WTC11 (cell line): Measurements from ENCODE around the gene LDB2. TPM values are rescaled to one million over a fixed set of nuclear protein-coding genes. Genes with fewer than 3 reads are reported as not detected.
A peak's percentile ranks its signal among the peaks of the same experiment; 100 is the strongest.

ENCODE experiments used
- ATAC-seq: fragments of 200-7000 bp; cut with Tn5 transposase; 2 replicates; pipeline ENCODE4 v1.10.0; 2021; ENCODE audit warnings: mild to moderate bottlenecking, moderate library complexity
- CTCF ChIA-PET: fragments of 300-600 bp; sonication (Branson Sonifier 250); formaldehyde crosslinking; loops from one replicate; lab custom pipeline; 2021; ENCODE audit warnings: antibody characterized with exemption; lab: Charles Lee
- POLR2A ChIA-PET: fragments of 350-600 bp; sonication (Branson Sonifier 250); formaldehyde crosslinking; loops from one replicate; lab custom pipeline; 2021; ENCODE audit warnings: antibody characterized with exemption; lab: Charles Lee
- DNase-seq: peaks from one replicate; pipeline ENCODE4 v3.0.0; 2021; ENCODE audit warnings: low spot score
- H3K27ac Mint-ChIP-seq: 2 replicates; pipeline ENCODE4 v1.8.0; 2021; ENCODE audit warnings: mixed read lengths
- H3K27me3 Mint-ChIP-seq: 2 replicates; pipeline ENCODE4 v1.8.0; 2021; ENCODE audit warnings: low read depth, mild to moderate bottlenecking, moderate library complexity, mixed read lengths
- H3K36me3 Mint-ChIP-seq: 2 replicates; pipeline ENCODE4 v1.8.0; 2021; ENCODE audit warnings: mixed read lengths
- H3K4me1 Mint-ChIP-seq: 2 replicates; pipeline ENCODE4 v1.8.0; 2022; ENCODE audit warnings: mixed read lengths
- H3K4me3 Mint-ChIP-seq: 2 replicates; pipeline ENCODE4 v1.8.0; 2021; ENCODE audit warnings: mild to moderate bottlenecking, moderate library complexity, mixed read lengths
- H3K9me3 Mint-ChIP-seq: 2 replicates; pipeline ENCODE4 v1.8.0; 2021; ENCODE audit warnings: mixed read lengths
- E2F1 ChIP-seq: sonication (generic); formaldehyde crosslinking; IDR thresholded peaks from 2 replicates; pipeline ENCODE4 v1.8.0; 2022; ENCODE audit warnings: mild to moderate bottlenecking, missing genetic modification reagents
- ETV6 ChIP-seq: sonication (generic); formaldehyde crosslinking; IDR thresholded peaks from 2 replicates; pipeline ENCODE4 v1.8.1; 2022; ENCODE audit warnings: mild to moderate bottlenecking, missing genetic modification reagents
- FOXJ3 ChIP-seq: sonication (generic); formaldehyde crosslinking; IDR thresholded peaks from 2 replicates; pipeline ENCODE4 v1.9.0; 2021; ENCODE audit warnings: missing genetic modification reagents, mild to moderate bottlenecking, borderline replicate concordance
- FOXP4 ChIP-seq: sonication (generic); formaldehyde crosslinking; IDR thresholded peaks from 2 replicates; pipeline ENCODE4 v1.8.0; 2022; ENCODE audit warnings: mild to moderate bottlenecking, missing genetic modification reagents
- IRF2 ChIP-seq: sonication (generic); formaldehyde crosslinking; IDR thresholded peaks from 2 replicates; pipeline ENCODE4 v1.8.0; 2022; ENCODE audit warnings: low read depth, missing genetic modification reagents, borderline replicate concordance
- JAZF1 ChIP-seq: fragments of 250-450 bp; sonication (Bioruptor Pico); IDR thresholded peaks from 2 replicates; pipeline ENCODE4 v1.9.0; 2021; ENCODE audit warnings: moderate library complexity, mild to moderate bottlenecking, inconsistent platforms
- NR3C1 ChIP-seq: sonication (generic); formaldehyde crosslinking; conservative IDR thresholded peaks from 2 replicates; pipeline ENCODE4 v1.8.1; 2023; ENCODE audit warnings: low read depth, mild to moderate bottlenecking, missing genetic modification reagents
- PRDM15 ChIP-seq: sonication (generic); formaldehyde crosslinking; IDR thresholded peaks from 2 replicates; pipeline ENCODE4 v1.8.0; 2022; ENCODE audit warnings: missing genetic modification reagents
- TP53 ChIP-seq: sonication (generic); formaldehyde crosslinking; IDR thresholded peaks from 2 replicates; pipeline ENCODE4 v1.8.1; 2023; ENCODE audit warnings: mild to moderate bottlenecking, missing genetic modification reagents
- ZBTB21 ChIP-seq: sonication (generic); formaldehyde crosslinking; IDR thresholded peaks from 2 replicates; pipeline ENCODE4 v1.8.1; 2023; ENCODE audit warnings: mild to moderate bottlenecking, missing genetic modification reagents, borderline replicate concordance
- ZNF219 ChIP-seq: sonication (generic); formaldehyde crosslinking; IDR thresholded peaks from 2 replicates; pipeline ENCODE4 v1.8.0; 2023; ENCODE audit warnings: missing genetic modification reagents, mild to moderate bottlenecking, borderline replicate concordance
- ZNF263 ChIP-seq: sonication (generic); formaldehyde crosslinking; IDR thresholded peaks from 2 replicates; pipeline ENCODE4 v1.8.1; 2022; ENCODE audit warnings: low read depth, mild to moderate bottlenecking, moderate library complexity, missing genetic modification reagents
- ZNF396 ChIP-seq: fragments of 250-450 bp; sonication (Bioruptor Pico); IDR thresholded peaks from 2 replicates; pipeline ENCODE4 v1.8.0; 2021; ENCODE audit warnings: mild to moderate bottlenecking, moderate library complexity, borderline replicate concordance
- total RNA-seq: library from RNA; stranded (reverse); gene quantifications from 3 replicates; pipeline ENCODE4 v1.2.3, GENCODE V29; 2021
- TF ChIP-seq, protein P1 (sequence below): sonication (generic); formaldehyde crosslinking; IDR thresholded peaks from 2 replicates; pipeline ENCODE4 v1.8.1; 2022; ENCODE audit warnings: low read depth, missing genetic modification reagents, borderline replicate concordance
- TF ChIP-seq, protein P2 (sequence below): sonication (generic); formaldehyde crosslinking; IDR thresholded peaks from 2 replicates; pipeline ENCODE4 v1.8.1; 2022; ENCODE audit warnings: low read depth, mild to moderate bottlenecking, moderate library complexity, missing genetic modification reagents, borderline replicate concordance
- TF ChIP-seq, protein P3 (sequence below): fragments of 250-450 bp; sonication (Bioruptor Pico); IDR thresholded peaks from 2 replicates; pipeline ENCODE4 v1.9.0; 2021; ENCODE audit warnings: mild to moderate bottlenecking, borderline replicate concordance
- TF ChIP-seq, protein P4 (sequence below): sonication (generic); formaldehyde crosslinking; IDR thresholded peaks from 2 replicates; pipeline ENCODE4 v1.8.1; 2023; ENCODE audit warnings: mild to moderate bottlenecking, missing genetic modification reagents, borderline replicate concordance

Gene LDB2
- total RNA-seq, 1 experiment from 2014 or later = 62.4 TPM

DNA sequence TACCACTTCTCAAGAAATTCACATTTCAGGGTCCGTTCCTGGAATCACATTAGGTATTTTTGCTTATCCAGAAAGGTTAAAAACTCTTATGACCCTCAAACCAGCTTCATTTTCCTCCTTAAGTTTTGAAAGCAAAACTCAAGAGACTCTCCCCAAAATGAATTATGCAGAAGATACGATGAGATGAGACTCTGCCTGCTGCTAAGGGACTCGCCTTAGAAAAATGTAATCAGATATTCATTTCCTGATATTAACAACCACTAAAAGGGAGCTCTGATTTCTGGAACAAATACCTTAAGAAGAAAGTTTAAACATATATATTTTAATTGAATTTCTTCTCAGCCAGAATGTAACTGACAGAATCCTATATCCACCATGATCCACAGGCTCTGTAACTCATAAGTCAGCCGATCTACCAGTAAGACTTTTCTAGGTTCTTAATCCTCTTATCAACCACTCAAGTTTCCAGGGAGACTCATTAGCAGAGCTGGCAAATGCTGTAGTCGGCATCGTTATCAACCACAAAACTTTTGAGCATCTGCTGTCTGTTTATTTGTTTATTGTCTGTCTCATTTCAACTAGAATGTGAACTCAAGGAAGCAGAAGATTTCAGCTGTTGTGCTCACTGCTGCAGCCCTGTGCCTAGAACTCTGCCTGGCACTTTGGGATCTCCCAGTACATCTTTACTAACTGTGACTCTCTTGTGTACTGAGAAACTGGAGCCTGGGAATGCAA is 112.5 kb downstream of the LDB2 start (continued):
- TF ChIP-seq, protein P1, sequence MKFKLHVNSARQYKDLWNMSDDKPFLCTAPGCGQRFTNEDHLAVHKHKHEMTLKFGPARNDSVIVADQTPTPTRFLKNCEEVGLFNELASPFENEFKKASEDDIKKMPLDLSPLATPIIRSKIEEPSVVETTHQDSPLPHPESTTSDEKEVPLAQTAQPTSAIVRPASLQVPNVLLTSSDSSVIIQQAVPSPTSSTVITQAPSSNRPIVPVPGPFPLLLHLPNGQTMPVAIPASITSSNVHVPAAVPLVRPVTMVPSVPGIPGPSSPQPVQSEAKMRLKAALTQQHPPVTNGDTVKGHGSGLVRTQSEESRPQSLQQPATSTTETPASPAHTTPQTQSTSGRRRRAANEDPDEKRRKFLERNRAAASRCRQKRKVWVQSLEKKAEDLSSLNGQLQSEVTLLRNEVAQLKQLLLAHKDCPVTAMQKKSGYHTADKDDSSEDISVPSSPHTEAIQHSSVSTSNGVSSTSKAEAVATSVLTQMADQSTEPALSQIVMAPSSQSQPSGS (CRISPR knock-in tag) = no peak
- TF ChIP-seq TP53 (no peak), E2F1 (no peak), ZNF263 (CRISPR knock-in tag) (no peak), IRF2 (no peak), ETV6 (CRISPR knock-in tag) (no peak), ZNF219 (CRISPR knock-in tag) (no peak), PRDM15 (no peak), NR3C1 (no peak), ZNF396 (no peak)
- TF ChIP-seq, protein P2, sequence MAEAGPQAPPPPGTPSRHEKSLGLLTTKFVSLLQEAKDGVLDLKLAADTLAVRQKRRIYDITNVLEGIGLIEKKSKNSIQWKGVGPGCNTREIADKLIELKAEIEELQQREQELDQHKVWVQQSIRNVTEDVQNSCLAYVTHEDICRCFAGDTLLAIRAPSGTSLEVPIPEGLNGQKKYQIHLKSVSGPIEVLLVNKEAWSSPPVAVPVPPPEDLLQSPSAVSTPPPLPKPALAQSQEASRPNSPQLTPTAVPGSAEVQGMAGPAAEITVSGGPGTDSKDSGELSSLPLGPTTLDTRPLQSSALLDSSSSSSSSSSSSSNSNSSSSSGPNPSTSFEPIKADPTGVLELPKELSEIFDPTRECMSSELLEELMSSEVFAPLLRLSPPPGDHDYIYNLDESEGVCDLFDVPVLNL = no peak

- H3K36me3 Mint-ChIP-seq = peaks cover 31% of the 10 kb centered on the region
- ChIA-PET CTCF (interaction anchor here (1.0 to 1.2 kb wide), 2 partner anchors 11 to 18 kb away, joined by 3 read pairs; no protein-coding TSS in a partner anchor), POLR2A (no interaction called here)
- no peaks in the 10 kb centered on the region for H3K9me3 Mint-ChIP-seq
- H3K4me1 Mint-ChIP-seq = peaks cover 44% of the 10 kb centered on the region
- no peak overlapping the region for H3K4me3 Mint-ChIP-seq
- H3K27ac Mint-ChIP-seq = peak overlapping the region; percentile 73
- H3K27me3 Mint-ChIP-seq = no peaks in the 10 kb centered on the region
- DNase-seq = no peak
- peak; percentile 89 for ATAC-seq
- TF ChIP-seq FOXP4 (CRISPR knock-in tag) (peak; percentile 26; the same call in 1 of the 2 replicates), JAZF1 (CRISPR knock-in tag) (no peak), ZBTB21 (CRISPR knock-in tag) (0 out of 2 replicates have a peak, but pooled peaks have one; percentile 25), ETV6 (CRISPR knock-in tag) (peak; percentile 56; the same call in 1 of the 2 replicates), ZNF219 (CRISPR knock-in tag) (no peak), FOXJ3 (CRISPR knock-in tag) (no peak)
- TF ChIP-seq, protein P3, sequence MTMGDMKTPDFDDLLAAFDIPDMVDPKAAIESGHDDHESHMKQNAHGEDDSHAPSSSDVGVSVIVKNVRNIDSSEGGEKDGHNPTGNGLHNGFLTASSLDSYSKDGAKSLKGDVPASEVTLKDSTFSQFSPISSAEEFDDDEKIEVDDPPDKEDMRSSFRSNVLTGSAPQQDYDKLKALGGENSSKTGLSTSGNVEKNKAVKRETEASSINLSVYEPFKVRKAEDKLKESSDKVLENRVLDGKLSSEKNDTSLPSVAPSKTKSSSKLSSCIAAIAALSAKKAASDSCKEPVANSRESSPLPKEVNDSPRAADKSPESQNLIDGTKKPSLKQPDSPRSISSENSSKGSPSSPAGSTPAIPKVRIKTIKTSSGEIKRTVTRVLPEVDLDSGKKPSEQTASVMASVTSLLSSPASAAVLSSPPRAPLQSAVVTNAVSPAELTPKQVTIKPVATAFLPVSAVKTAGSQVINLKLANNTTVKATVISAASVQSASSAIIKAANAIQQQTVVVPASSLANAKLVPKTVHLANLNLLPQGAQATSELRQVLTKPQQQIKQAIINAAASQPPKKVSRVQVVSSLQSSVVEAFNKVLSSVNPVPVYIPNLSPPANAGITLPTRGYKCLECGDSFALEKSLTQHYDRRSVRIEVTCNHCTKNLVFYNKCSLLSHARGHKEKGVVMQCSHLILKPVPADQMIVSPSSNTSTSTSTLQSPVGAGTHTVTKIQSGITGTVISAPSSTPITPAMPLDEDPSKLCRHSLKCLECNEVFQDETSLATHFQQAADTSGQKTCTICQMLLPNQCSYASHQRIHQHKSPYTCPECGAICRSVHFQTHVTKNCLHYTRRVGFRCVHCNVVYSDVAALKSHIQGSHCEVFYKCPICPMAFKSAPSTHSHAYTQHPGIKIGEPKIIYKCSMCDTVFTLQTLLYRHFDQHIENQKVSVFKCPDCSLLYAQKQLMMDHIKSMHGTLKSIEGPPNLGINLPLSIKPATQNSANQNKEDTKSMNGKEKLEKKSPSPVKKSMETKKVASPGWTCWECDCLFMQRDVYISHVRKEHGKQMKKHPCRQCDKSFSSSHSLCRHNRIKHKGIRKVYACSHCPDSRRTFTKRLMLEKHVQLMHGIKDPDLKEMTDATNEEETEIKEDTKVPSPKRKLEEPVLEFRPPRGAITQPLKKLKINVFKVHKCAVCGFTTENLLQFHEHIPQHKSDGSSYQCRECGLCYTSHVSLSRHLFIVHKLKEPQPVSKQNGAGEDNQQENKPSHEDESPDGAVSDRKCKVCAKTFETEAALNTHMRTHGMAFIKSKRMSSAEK (CRISPR knock-in tag) = no peak
- TF ChIP-seq, protein P4, sequence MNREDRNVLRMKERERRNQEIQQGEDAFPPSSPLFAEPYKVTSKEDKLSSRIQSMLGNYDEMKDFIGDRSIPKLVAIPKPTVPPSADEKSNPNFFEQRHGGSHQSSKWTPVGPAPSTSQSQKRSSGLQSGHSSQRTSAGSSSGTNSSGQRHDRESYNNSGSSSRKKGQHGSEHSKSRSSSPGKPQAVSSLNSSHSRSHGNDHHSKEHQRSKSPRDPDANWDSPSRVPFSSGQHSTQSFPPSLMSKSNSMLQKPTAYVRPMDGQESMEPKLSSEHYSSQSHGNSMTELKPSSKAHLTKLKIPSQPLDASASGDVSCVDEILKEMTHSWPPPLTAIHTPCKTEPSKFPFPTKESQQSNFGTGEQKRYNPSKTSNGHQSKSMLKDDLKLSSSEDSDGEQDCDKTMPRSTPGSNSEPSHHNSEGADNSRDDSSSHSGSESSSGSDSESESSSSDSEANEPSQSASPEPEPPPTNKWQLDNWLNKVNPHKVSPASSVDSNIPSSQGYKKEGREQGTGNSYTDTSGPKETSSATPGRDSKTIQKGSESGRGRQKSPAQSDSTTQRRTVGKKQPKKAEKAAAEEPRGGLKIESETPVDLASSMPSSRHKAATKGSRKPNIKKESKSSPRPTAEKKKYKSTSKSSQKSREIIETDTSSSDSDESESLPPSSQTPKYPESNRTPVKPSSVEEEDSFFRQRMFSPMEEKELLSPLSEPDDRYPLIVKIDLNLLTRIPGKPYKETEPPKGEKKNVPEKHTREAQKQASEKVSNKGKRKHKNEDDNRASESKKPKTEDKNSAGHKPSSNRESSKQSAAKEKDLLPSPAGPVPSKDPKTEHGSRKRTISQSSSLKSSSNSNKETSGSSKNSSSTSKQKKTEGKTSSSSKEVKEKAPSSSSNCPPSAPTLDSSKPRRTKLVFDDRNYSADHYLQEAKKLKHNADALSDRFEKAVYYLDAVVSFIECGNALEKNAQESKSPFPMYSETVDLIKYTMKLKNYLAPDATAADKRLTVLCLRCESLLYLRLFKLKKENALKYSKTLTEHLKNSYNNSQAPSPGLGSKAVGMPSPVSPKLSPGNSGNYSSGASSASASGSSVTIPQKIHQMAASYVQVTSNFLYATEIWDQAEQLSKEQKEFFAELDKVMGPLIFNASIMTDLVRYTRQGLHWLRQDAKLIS (CRISPR knock-in tag) = no peak
Observed at GRCh38 chr4:16783119-16783518, 115.3 kb downstream of the LDB2 start.
